DMS153 (cell line): Measurements from ENCODE around the gene ADAMTS6.
"Not testable (repeated sequence)": the region's sequence is repeated elsewhere in the genome, so short reads cannot be mapped to it uniquely, and the experiment has no call there.

Source experiments
- DNase-seq: peaks from one replicate; lab custom pipeline; 2025; lab: John Stamatoyannopoulos, UW

The ADAMTS6 gene

GRCh38 chr5:65366655-65367054 lies 115.1 kb downstream of the ADAMTS6 start:
- no peak for DNase-seq

GRCh38 chr5:65364907-65365306 lies 116.8 kb downstream of the ADAMTS6 start:
- DNase-seq, result no peak

- DNase-seq, result no peak
Measured at GRCh38 chr5:65363499-65363898, 118.2 kb downstream of the ADAMTS6 start.

GRCh38 chr5:65359981-65360380 lies 121.7 kb downstream of the ADAMTS6 start:
- DNase-seq, result no peak

GRCh38 chr5:65359569-65359968 lies 122.2 kb downstream of the ADAMTS6 start:
- DNase-seq, result no peak

- DNase-seq, result no peak
Measured at GRCh38 chr5:65356274-65356673, 125.4 kb downstream of the ADAMTS6 start.

GRCh38 chr5:65355301-65355700 lies 126.4 kb downstream of the ADAMTS6 start:
- no peak for DNase-seq

GRCh38 chr5:65341835-65342234 lies 139.9 kb downstream of the ADAMTS6 start:
- no peak for DNase-seq

- DNase-seq, result no peak
Measured at GRCh38 chr5:65338606-65339151, 143.0 kb downstream of the ADAMTS6 start.

- DNase-seq, result peak; percentile 5
Measured at GRCh38 chr5:65334077-65334476, 147.6 kb downstream of the ADAMTS6 start.

- no peak for DNase-seq
Measured at GRCh38 chr5:65332591-65332990, 149.1 kb downstream of the ADAMTS6 start.

- no peak for DNase-seq
Measured at GRCh38 chr5:65329266-65329665, 152.5 kb downstream of the ADAMTS6 start.

- DNase-seq, result no peak
Measured at GRCh38 chr5:65327582-65327981, 154.1 kb downstream of the ADAMTS6 start.

GRCh38 chr5:65326922-65327321 lies 154.8 kb downstream of the ADAMTS6 start:
- DNase-seq, result no peak

GRCh38 chr5:65324226-65324625 lies 157.5 kb downstream of the ADAMTS6 start:
- DNase-seq, result no peak

GRCh38 chr5:65320704-65321103 lies 161.0 kb downstream of the ADAMTS6 start:
- not testable (repeated sequence) for DNase-seq

GRCh38 chr5:65320250-65320649 lies 161.5 kb downstream of the ADAMTS6 start:
- DNase-seq, result no peak

- no peak for DNase-seq
Measured at GRCh38 chr5:65307931-65308330, 173.8 kb downstream of the ADAMTS6 start.

GRCh38 chr5:65307088-65307487 lies 174.6 kb downstream of the ADAMTS6 start:
- no peak for DNase-seq

- no peak for DNase-seq
Measured at GRCh38 chr5:65305913-65306312, 175.8 kb downstream of the ADAMTS6 start.

- no peak for DNase-seq
Measured at GRCh38 chr5:65299861-65300260, 181.9 kb downstream of the ADAMTS6 start.

- no peak for DNase-seq
Measured at GRCh38 chr5:65296067-65296466, 185.7 kb downstream of the ADAMTS6 start.

GRCh38 chr5:65292196-65292595 lies 189.5 kb downstream of the ADAMTS6 start:
- no peak for DNase-seq

- no peak for DNase-seq
Measured at GRCh38 chr5:65290677-65291076, 191.0 kb downstream of the ADAMTS6 start.

- DNase-seq, result no peak
Measured at GRCh38 chr5:65288657-65289056, 193.1 kb downstream of the ADAMTS6 start.
